DND-41 (cell line): ENCODE results near the gene EEF2K.

Source experiments
- ATAC-seq: fragments of 200-7000 bp; cut with Tn5 transposase; 3 replicates; pipeline ENCODE4 v1.9.1; 2021; ENCODE audit warnings: low read depth; ENCODE audit not compliant: insufficient read depth
- DNase-seq: peaks from one replicate; pipeline ENCODE4 v3.0.0-alpha.2; 2020
- H2AFZ ChIP-seq: 2 replicates; pipeline ENCODE4 v1.6.0; 2012; ENCODE audit warnings: low read depth, low read length
- H3K27ac ChIP-seq: 2 replicates; pipeline ENCODE4 v1.5.1; 2012; ENCODE audit warnings: low read length, inconsistent platforms
- H3K27me3 ChIP-seq: fragments of 200-600 bp; sonication (generic); 2 replicates; pipeline ENCODE4 v1.6.0; 2012; ENCODE audit warnings: low read length, mild to moderate bottlenecking, inconsistent platforms; ENCODE audit not compliant: insufficient read depth, poor library complexity
- H3K36me3 ChIP-seq: 2 replicates; pipeline ENCODE4 v1.5.1; 2012; ENCODE audit warnings: low read length, inconsistent platforms; ENCODE audit not compliant: insufficient read depth
- H3K4me1 ChIP-seq: 2 replicates; pipeline ENCODE4 v1.5.1; 2012; ENCODE audit warnings: mild to moderate bottlenecking, low read length; ENCODE audit not compliant: insufficient read depth
- H3K4me2 ChIP-seq: 2 replicates; pipeline ENCODE4 v1.6.0; 2012; ENCODE audit warnings: mild to moderate bottlenecking, moderate library complexity, low read length, inconsistent platforms; ENCODE audit not compliant: insufficient read depth
- H3K4me3 ChIP-seq, 2 experiments: fragments of 200-600 bp in 1 of 2; shearing (Covaris generic) in 1 of 2; 2 replicates each; pipeline ENCODE4 v1.5.1; 2012 to 2016; ENCODE audit warnings: inconsistent platforms in 2 of 2, low read length in 2 of 2, mild to moderate bottlenecking in 2 of 2, low read depth in 1 of 2, moderate library complexity in 1 of 2
- H3K79me2 ChIP-seq: 2 replicates; pipeline ENCODE4 v1.6.0; 2012; ENCODE audit warnings: low read length, inconsistent platforms; ENCODE audit not compliant: insufficient read depth
- H3K9ac ChIP-seq: 2 replicates; pipeline ENCODE4 v1.6.0; 2012; ENCODE audit warnings: low read depth, mild to moderate bottlenecking, inconsistent platforms, low read length, moderate library complexity
- H3K9me3 ChIP-seq: 2 replicates; pipeline ENCODE4 v1.5.1; 2012; ENCODE audit warnings: low read length, moderate library complexity, mild to moderate bottlenecking, inconsistent platforms; ENCODE audit not compliant: insufficient read depth, severe bottlenecking
- H4K20me1 ChIP-seq: 2 replicates; pipeline ENCODE4 v1.6.0; 2012; ENCODE audit warnings: low read length; ENCODE audit not compliant: insufficient read depth
- CTCF ChIP-seq: IDR thresholded peaks from 2 replicates; pipeline ENCODE4 v1.5.1; 2012; ENCODE audit warnings: borderline replicate concordance, low read length, moderate library complexity, mild to moderate bottlenecking; ENCODE audit not compliant: poor library complexity, severe bottlenecking; ENCODE audit errors: extremely low read depth
- EZH2 ChIP-seq: IDR thresholded peaks from 3 replicates; pipeline ENCODE4 v1.6.1; 2012; ENCODE audit warnings: borderline replicate concordance, low read depth, mild to moderate bottlenecking, moderate library complexity, low read length, inconsistent platforms; ENCODE audit not compliant: severe bottlenecking

Gene EEF2K

GRCh38 chr16:22206842-22207714 lies 1.0 kb downstream of the EEF2K start:
- H3K27ac ChIP-seq, result peak overlapping the region; percentile 63

GRCh38 chr16:22207715-22208360 lies 1.8 kb downstream of the EEF2K start:
- H3K79me2 ChIP-seq, result peaks cover 44% of the 10 kb centered on the region
- peak overlapping the region; percentile 63; the same call in 1 of the 2 replicates for H3K27ac ChIP-seq
- no peak for ATAC-seq
- H3K4me1 ChIP-seq, result peaks cover 17% of the 10 kb centered on the region
- peak overlapping the region; percentile 82 to 92; a peak in 3 of 4 replicates for H3K4me3 ChIP-seq
- no peak overlapping the region for H2AFZ ChIP-seq
- H3K27me3 ChIP-seq, result no peaks in the 10 kb centered on the region
- no peaks in the 10 kb centered on the region for H3K9me3 ChIP-seq
- peaks cover 6% of the 10 kb centered on the region for H3K36me3 ChIP-seq
- H3K4me2 ChIP-seq, result peak overlapping the region; percentile 85
- TF ChIP-seq EZH2 (no peak), CTCF (no peak)
- no peak for DNase-seq
- H4K20me1 ChIP-seq, result peaks cover 13% of the 10 kb centered on the region; the same call in 1 of the 2 replicates
- H3K9ac ChIP-seq, result peak overlapping the region; percentile 72

More at GRCh38 chr16:22206842-22207714, 1.0 kb downstream of the EEF2K start:
- H3K4me1 ChIP-seq, result peaks cover 17% of the 10 kb centered on the region
- peak overlapping the region; percentile 82 to 92 for H3K4me3 ChIP-seq
- no peak for TF ChIP-seq CTCF
- TF ChIP-seq EZH2, result no peak
- no peaks in the 10 kb centered on the region for H3K9me3 ChIP-seq
- ATAC-seq (peak; percentile 59), DNase-seq (peak; percentile 60)
- peak overlapping the region; percentile 85 for H3K4me2 ChIP-seq
- H3K36me3 ChIP-seq, result peaks cover 6% of the 10 kb centered on the region
- H4K20me1 ChIP-seq, result peaks cover 13% of the 10 kb centered on the region; the same call in 1 of the 2 replicates
- H3K9ac ChIP-seq, result peak overlapping the region; percentile 72
- no peaks in the 10 kb centered on the region for H3K27me3 ChIP-seq
- H2AFZ ChIP-seq, result peak overlapping the region; percentile 92
- peaks cover 44% of the 10 kb centered on the region for H3K79me2 ChIP-seq

- Histone ChIP-seq H3K9ac (no peak overlapping the region), H3K27ac (no peak overlapping the region), H2AFZ (no peak overlapping the region), H3K4me2 (no peak overlapping the region), H3K79me2 (peaks cover 44% of the 10 kb centered on the region), H3K4me1 (peaks cover 17% of the 10 kb centered on the region), H3K4me3 (no peak overlapping the region), H3K9me3 (no peaks in the 10 kb centered on the region), H3K36me3 (peaks cover 6% of the 10 kb centered on the region), H4K20me1 (peaks cover 13% of the 10 kb centered on the region; the same call in 1 of the 2 replicates), H3K27me3 (no peaks in the 10 kb centered on the region)
- TF ChIP-seq CTCF (no peak), EZH2 (no peak)
- no peak for ATAC-seq
- no peak for DNase-seq
These were observed 4.2 kb downstream of the EEF2K start for GRCh38 chr16:22210285-22210684.
